NCI-H345 (cell line): ENCODE data around the gene TM9SF4.
A peak's percentile ranks its signal among the peaks of the same experiment; 100 is the strongest.

Experiments
- DNase-seq: peaks from one replicate; lab custom pipeline; 2025; lab: John Stamatoyannopoulos, UW

The TM9SF4 gene

GRCh38 chr20:32109392-32110172 is at the start of gene TM9SF4:
TSS of gene TM9SF4 (plus strand) at chr20:32109714. CDS start at chr20:32109741, 27 bp downstream.
- DNase-seq, result peak; percentile 98

GRCh38 chr20:32062776-32063170 is 46.7 kb upstream of the TM9SF4 start:
- DNase-seq, result no peak

- no peak for DNase-seq
Measured at GRCh38 chr20:32063695-32064094, 45.8 kb upstream of the TM9SF4 start.

- no peak for DNase-seq
Measured at GRCh38 chr20:32064667-32065066, 44.8 kb upstream of the TM9SF4 start.

GRCh38 chr20:32067234-32067821 is 42.2 kb upstream of the TM9SF4 start:
- no peak for DNase-seq

- DNase-seq, result no peak
Measured at GRCh38 chr20:32068174-32068573, 41.3 kb upstream of the TM9SF4 start.

- no peak for DNase-seq
Measured at GRCh38 chr20:32069711-32070110, 39.8 kb upstream of the TM9SF4 start.

- no peak for DNase-seq
Measured at GRCh38 chr20:32070282-32070681, 39.2 kb upstream of the TM9SF4 start.

GRCh38 chr20:32070690-32071213 is 38.8 kb upstream of the TM9SF4 start:
- no peak for DNase-seq

GRCh38 chr20:32071395-32072167 is 37.9 kb upstream of the TM9SF4 start:
- no peak for DNase-seq

- DNase-seq, result peak; percentile 31
Measured at GRCh38 chr20:32072168-32072750, 37.3 kb upstream of the TM9SF4 start.

- DNase-seq, result no peak
Measured at GRCh38 chr20:32075534-32075933, 34.0 kb upstream of the TM9SF4 start.

- DNase-seq, result no peak
Measured at GRCh38 chr20:32077190-32077589, 32.3 kb upstream of the TM9SF4 start.

GRCh38 chr20:32078322-32078721 is 31.2 kb upstream of the TM9SF4 start:
- no peak for DNase-seq

- DNase-seq, result no peak
Measured at GRCh38 chr20:32078791-32079190, 30.7 kb upstream of the TM9SF4 start.

GRCh38 chr20:32079655-32080109 is 29.8 kb upstream of the TM9SF4 start:
- no peak for DNase-seq

- no peak for DNase-seq
Measured at GRCh38 chr20:32080783-32081182, 28.7 kb upstream of the TM9SF4 start.

- no peak for DNase-seq
Measured at GRCh38 chr20:32083469-32083868, 26.0 kb upstream of the TM9SF4 start.

GRCh38 chr20:32087070-32087469 is 22.4 kb upstream of the TM9SF4 start:
- DNase-seq, result no peak

- no peak for DNase-seq
Measured at GRCh38 chr20:32088759-32089158, 20.8 kb upstream of the TM9SF4 start.

GRCh38 chr20:32089637-32090362 is 19.7 kb upstream of the TM9SF4 start:
- DNase-seq, result no peak
